Right lobe of liver (tissue), 6 donors: ENCODE measurements around the gene CD274. TPM values are rescaled to one million over a fixed set of nuclear protein-coding genes. Genes with fewer than 3 reads are reported as not detected.

Source experiments
- ATAC-seq, 4 donors: fragments of 200-7000 bp; cut with Tn5 transposase; one replicate each; pipeline ENCODE4 v1.9.1; 2020; ENCODE audit warnings: mild to moderate bottlenecking in 4 of 4, moderate library complexity in 4 of 4
- DNase-seq, 3 donors: peaks; one replicate each; pipeline ENCODE4 v3.0.0-alpha.2; 2020
- H3K27ac ChIP-seq, 3 donors: fragments of 200-600 bp; one replicate each; pipeline ENCODE4 v1.8.0; 2022
- H3K27me3 ChIP-seq, 2 donors: fragments of 200-600 bp; one replicate each; pipeline ENCODE4 v1.8.0; 2022
- H3K36me3 ChIP-seq, 4 donors: fragments of 200-600 bp; sonication (generic) in 1 of 4; one replicate each; pipeline versions ENCODE4 v1.5.1 to v1.8.0; 2017 to 2022; ENCODE audit warnings: control low read depth in 1 of 4
- H3K4me1 ChIP-seq, 4 donors: fragments of 200-600 bp; sonication (generic) in 1 of 4; one replicate each; pipeline versions ENCODE4 v1.5.1 to v1.8.0; 2017 to 2022; ENCODE audit warnings: control low read depth in 1 of 4
- H3K4me3 ChIP-seq, 3 donors: fragments of 200-600 bp; one replicate each; pipeline ENCODE4 v1.8.0; 2022
- H3K9me3 ChIP-seq, 4 donors: fragments of 200-600 bp; sonication (generic) in 1 of 4; one replicate each; pipeline versions ENCODE4 v1.5.1 to v1.8.0; 2017 to 2022; ENCODE audit warnings: control low read depth in 1 of 4
- CTCF ChIP-seq, 4 donors: fragments of 200-600 bp in 3 of 4; fragments of 450-650 bp in 1 of 4; IDR thresholded peaks; one replicate each; pipeline versions ENCODE4 v1.5.1 to v1.8.0; 2016 to 2022; ENCODE audit warnings: antibody characterized with exemption in 4 of 4, mild to moderate bottlenecking in 2 of 4
- POLR2A ChIP-seq: fragments of 450-650 bp; IDR thresholded peaks from one replicate; pipeline ENCODE4 v1.6.1; 2017; ENCODE audit warnings: antibody characterized with exemption, mild to moderate bottlenecking
- WGBS: methylation state at CpG from one replicate; pipeline ENCODE4 v1.1.6; 2018; ENCODE audit warnings: low coverage, low lambda C conversion rate; ENCODE audit not compliant: insufficient coverage; ENCODE audit errors: missing lambda C conversion rate; 5-methylcytosine and 5-hydroxymethylcytosine counted together
- intact Hi-C, 2 donors: fragments of 100-400 bp; cut with DNase I; formaldehyde crosslinking; loops; one replicate each; pipeline versions ENCODE4 v1.11.2 to v1.14.1; 2022
- total RNA-seq, 6 experiments: library from RNA; depleted of rRNA in 2 of 6; stranded (reverse); fragments of >200 nt in 2 of 6; fragmentation: NEBNext Ultra II Directional in 3 of 6; extraction: Animal tissue kit (Norgen Biotek cat#: 25700) in 3 of 6; gene quantifications; one replicate each; pipeline versions ENCODE4 v1.1.0 to v1.2.4, GENCODE V29; 2016 to 2023
- donor health status: DM: no; HTN: yes; CAD: no.
- donor health status: DM: no; HTN: no; CAD: no.
- donor health status: DM: no; HTN: no; CAD: no.
- donor health status: DM: no; HTN: yes; CAD: no.
- donor health status: DM: no; HTN: yes; CAD: no.

Gene CD274
- total RNA-seq, 6 experiments from 2014 or later: 0.87 to 3.7 (median 1.5) TPM

GRCh38 chr9:5438301-5439162, 11.8 kb upstream of the CD274 start:
- ATAC-seq: no peak
- no peak for TF ChIP-seq CTCF (IDR thresholded peaks at IDR 0.05)
- no peak for TF ChIP-seq POLR2A

GRCh38 chr9:5440426-5440825, 9.9 kb upstream of the CD274 start:
- intact Hi-C loops: loop anchor here in 1 of 2 donors (10.0 kb wide), 1 partner anchor 154 kb away; no protein-coding TSS in a partner anchor

More at GRCh38 chr9:5438301-5439162, 11.8 kb upstream of the CD274 start:
- whole genome bisulfite sequencing: 65% methylated on average over 14 of the region's 21 CpGs
- DNase-seq: peak in 1 of 3 donors; percentile 28
- peak overlapping the region; percentile 62 to 71 (median 65) for H3K4me3 ChIP-seq
- H3K9me3 ChIP-seq: no peaks in the 10 kb centered on the region
- peak overlapping the region in 2 of 3 donors; percentile 86 to 90 for H3K27ac ChIP-seq
- peaks cover 0 to 16% (median 2%) of the 10 kb centered on the region in 4 donors for H3K4me1 ChIP-seq
- no peaks in the 10 kb centered on the region for H3K27me3 ChIP-seq
- intact Hi-C loops: no loop called here
- no peaks in the 10 kb centered on the region for H3K36me3 ChIP-seq

GRCh38 chr9:5441043-5441442, 9.3 kb upstream of the CD274 start:
- DNase-seq (no peak), ATAC-seq (no peak)
- Histone ChIP-seq H3K9me3 (no peaks in the 10 kb centered on the region), H3K4me3 (no peak overlapping the region), H3K27ac (no peak overlapping the region), H3K4me1 (peaks cover 0 to 16% (median 2%) of the 10 kb centered on the region in 4 donors), H3K36me3 (no peaks in the 10 kb centered on the region), H3K27me3 (no peaks in the 10 kb centered on the region)
- WGBS: 80% methylated on average over 2 of the region's 2 CpGs
- intact Hi-C loops: loop anchor here in 1 of 2 donors (10.0 kb wide), 1 partner anchor 154 kb away; no protein-coding TSS in a partner anchor
- TF ChIP-seq POLR2A (no peak), CTCF (IDR thresholded peaks at IDR 0.05) (no peak)

More at GRCh38 chr9:5440426-5440825, 9.9 kb upstream of the CD274 start:
- Histone ChIP-seq H3K36me3 (no peaks in the 10 kb centered on the region), H3K9me3 (no peaks in the 10 kb centered on the region), H3K27me3 (no peaks in the 10 kb centered on the region), H3K4me3 (no peak overlapping the region), H3K27ac (no peak overlapping the region), H3K4me1 (peaks cover 0 to 16% (median 2%) of the 10 kb centered on the region in 4 donors)
- TF ChIP-seq CTCF (IDR thresholded peaks at IDR 0.05): no peak
- no peak for TF ChIP-seq POLR2A
- DNase-seq (no peak), ATAC-seq (no peak)
- 81% methylated on average over 2 of the region's 3 CpGs for WGBS

- TF ChIP-seq CTCF (IDR thresholded peaks at IDR 0.05) (peak; percentile 45 to 65 (median 62)), POLR2A (no peak)
- no peaks in the 10 kb centered on the region for H3K36me3 ChIP-seq
- no peak overlapping the region for H3K27ac ChIP-seq
- intact Hi-C loops: loop anchor here in 1 of 2 donors (10.0 kb wide), 1 partner anchor 152 kb away; no protein-coding TSS in a partner anchor
- ATAC-seq (peak; percentile 67 to 72 (median 68)), DNase-seq (peak in 1 of 3 donors; percentile 61)
- no peaks in the 10 kb centered on the region for H3K27me3 ChIP-seq
- H3K4me1 ChIP-seq: peaks cover 0 to 7% (median 2%) of the 10 kb centered on the region in 4 donors
- 17% methylated on average over 2 of the region's 2 CpGs for WGBS
- no peaks in the 10 kb centered on the region for H3K9me3 ChIP-seq
- H3K4me3 ChIP-seq: no peak overlapping the region
These were observed 7.8 kb upstream of the CD274 start for GRCh38 chr9:5442400-5443011.
